ENCODE data around the gene IFI44.

The IFI44 gene

DNA sequence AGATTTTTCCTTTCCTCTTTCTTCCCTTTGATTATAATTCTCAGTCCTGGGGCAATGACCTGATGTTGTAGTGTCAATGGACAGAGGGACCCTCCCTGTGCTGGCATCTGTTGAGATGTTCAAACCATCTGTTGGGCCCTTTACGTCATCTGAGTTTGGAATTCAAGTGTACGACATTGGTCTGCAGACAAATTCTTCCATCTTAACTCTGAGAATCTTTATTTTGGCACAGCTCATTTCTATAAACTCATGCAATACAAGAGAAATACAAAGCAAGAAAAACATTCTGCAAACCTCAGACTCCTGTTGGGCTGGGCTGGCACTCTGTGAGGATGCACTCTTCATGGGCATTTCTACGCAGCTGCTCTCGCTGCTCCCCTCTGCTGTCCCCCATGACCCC lies 54.2 kb downstream of the IFI44 start:
- H3K4me1 Mint-ChIP-seq (ENCODE audit: low read depth): no peaks in the 10 kb centered on the region
- H3K36me3 Mint-ChIP-seq (ENCODE audit: low read depth): peaks cover 1% of the 10 kb centered on the region
- H3K9me3 Mint-ChIP-seq: peaks cover 14% of the 10 kb centered on the region
- no peak overlapping the region for H3K27ac Mint-ChIP-seq
- H3K27me3 Mint-ChIP-seq (ENCODE audit: low read depth): peaks cover 7% of the 10 kb centered on the region
- H3K4me3 Mint-ChIP-seq: no peak overlapping the region

DNA sequence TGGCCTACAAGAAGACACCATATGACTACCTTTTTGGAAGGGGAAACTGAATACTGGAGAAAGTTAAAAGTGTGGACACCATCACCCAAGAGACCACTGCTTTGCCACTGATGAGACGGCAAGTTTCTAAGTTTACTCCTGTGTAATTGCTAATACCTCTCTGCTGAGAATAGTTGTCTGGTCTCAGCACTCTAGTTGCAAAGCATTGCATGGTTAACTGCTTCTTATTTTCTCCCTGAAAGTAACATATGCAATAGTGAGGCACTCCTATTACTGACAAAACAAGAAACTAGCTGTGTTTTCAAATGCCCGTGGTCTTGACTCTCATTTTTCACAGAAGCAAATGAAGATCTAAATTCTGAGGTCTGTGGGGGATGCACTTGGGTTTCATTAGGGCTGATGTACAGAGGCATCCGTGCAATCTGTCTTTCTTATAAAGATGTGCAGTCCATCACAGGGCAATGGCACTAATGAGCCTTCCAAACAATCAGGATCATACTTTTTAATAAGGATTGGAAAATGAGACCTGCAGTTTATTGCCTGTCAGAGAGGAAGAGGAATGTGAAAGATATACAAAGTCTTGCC lies 62.9 kb downstream of the IFI44 start:
- no peak overlapping the region for H3K27ac Mint-ChIP-seq
- no peak overlapping the region for H3K4me3 Mint-ChIP-seq
- H3K36me3 Mint-ChIP-seq (ENCODE audit: low read depth): no peaks in the 10 kb centered on the region
- H3K27me3 Mint-ChIP-seq (ENCODE audit: low read depth): peaks cover 4% of the 10 kb centered on the region
- H3K9me3 Mint-ChIP-seq: no peaks in the 10 kb centered on the region
- H3K4me1 Mint-ChIP-seq (ENCODE audit: low read depth): no peaks in the 10 kb centered on the region

DNA sequence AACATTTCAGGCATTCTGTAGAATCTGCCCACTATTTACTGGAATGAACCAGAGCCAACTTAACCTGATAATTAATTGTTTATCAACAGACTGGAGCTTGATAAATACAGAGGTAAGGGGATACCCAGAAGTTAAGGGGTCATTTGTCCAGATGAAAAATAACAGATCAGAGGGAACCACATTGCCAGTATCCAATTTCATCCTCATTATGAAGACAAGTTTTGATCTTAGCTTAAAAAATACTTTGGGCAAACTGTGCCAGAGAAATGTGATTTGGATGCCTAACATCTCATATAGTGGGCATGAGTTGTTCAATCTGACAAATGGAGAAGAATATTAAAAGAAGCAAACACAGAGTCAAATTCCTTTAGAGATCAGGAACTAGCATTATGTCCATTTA lies 63.7 kb downstream of the IFI44 start:
- Mint-ChIP-seq H3K36me3 (ENCODE audit: low read depth) (no peaks in the 10 kb centered on the region), H3K4me3 (no peak overlapping the region), H3K4me1 (ENCODE audit: low read depth) (no peaks in the 10 kb centered on the region), H3K27me3 (ENCODE audit: low read depth) (peaks cover 4% of the 10 kb centered on the region), H3K9me3 (no peaks in the 10 kb centered on the region), H3K27ac (no peak overlapping the region)
